Upper lobe of right lung (tissue), 1 donor: ENCODE data around the gene FPR2. TPM values are rescaled to one million over a fixed set of nuclear protein-coding genes. Genes with fewer than 3 reads are reported as not detected.
A peak's percentile ranks its signal among the peaks of the same experiment; 100 is the strongest.

Experiments used
- ATAC-seq: fragments of 200-7000 bp; cut with Tn5 transposase; one replicate; pipeline ENCODE4 v1.9.1; 2020; ENCODE audit warnings: mild to moderate bottlenecking, moderate library complexity
- DNase-seq: peaks from one replicate; pipeline ENCODE4 v3.0.0-alpha.2; 2020
- H3K27ac ChIP-seq: fragments of 200-600 bp; one replicate; pipeline ENCODE4 v1.8.0; 2022
- H3K27me3 ChIP-seq: fragments of 200-600 bp; one replicate; pipeline ENCODE4 v1.8.0; 2022; ENCODE audit warnings: mild to moderate bottlenecking
- H3K36me3 ChIP-seq: fragments of 200-600 bp; one replicate; pipeline ENCODE4 v1.8.0; 2022
- H3K4me1 ChIP-seq: fragments of 200-600 bp; one replicate; pipeline ENCODE4 v1.8.0; 2022
- H3K4me3 ChIP-seq: fragments of 200-600 bp; one replicate; pipeline ENCODE4 v1.8.0; 2022; ENCODE audit warnings: mild to moderate bottlenecking
- H3K9me3 ChIP-seq: fragments of 200-600 bp; one replicate; pipeline ENCODE4 v1.8.0; 2022
- intact Hi-C: fragments of 100-400 bp; cut with DNase I; formaldehyde crosslinking; loops from one replicate; pipeline ENCODE4 v1.11.0; 2022
- total RNA-seq: library from RNA; stranded (reverse); fragmentation: NEBNext Ultra II Directional; extraction: Animal tissue kit (Norgen Biotek cat#: 25700); gene quantifications from one replicate; pipeline ENCODE4 v1.2.1, GENCODE V29; 2021
- TF ChIP-seq, protein P1 (sequence below): fragments of 200-600 bp; IDR thresholded peaks from one replicate; pipeline ENCODE4 v1.8.0; 2022; ENCODE audit warnings: antibody characterized with exemption
- donor health status: DM: no; HTN: yes; CAD: no; lungs with severe emphysema.

Gene FPR2
- total RNA-seq, 1 donor from 2014 or later = 12.5 TPM

DNA sequence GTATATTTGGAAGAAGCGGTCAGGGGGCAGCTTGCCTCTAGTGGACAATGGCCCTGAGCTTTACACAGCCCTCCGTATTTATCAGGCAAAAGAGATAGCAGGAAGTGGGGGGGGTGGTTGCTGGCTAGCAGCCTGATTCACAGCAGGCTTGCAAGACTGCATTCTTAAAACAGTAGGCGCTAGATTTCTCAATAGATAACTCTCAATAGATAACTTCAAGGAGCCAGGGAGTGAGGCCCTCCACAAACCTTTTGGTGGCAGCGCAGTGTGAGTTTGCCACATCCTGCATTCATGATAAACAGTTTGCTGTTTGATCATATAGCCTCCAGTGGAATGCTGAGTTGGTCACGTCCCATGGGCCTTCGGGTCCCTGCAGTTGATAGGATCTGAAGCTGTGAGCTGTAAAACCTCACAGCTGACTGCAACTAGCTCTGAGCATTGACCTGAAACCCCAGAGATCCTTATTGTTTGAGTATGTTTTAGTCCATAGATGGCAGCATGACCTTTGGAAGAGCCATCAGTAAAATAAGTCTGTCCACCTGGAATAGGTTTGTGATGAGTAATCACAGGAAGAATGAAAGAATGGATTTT is 46.2 kb downstream of the FPR2 start:
- intact Hi-C loops = no loop called here
- H3K36me3 ChIP-seq = no peaks in the 10 kb centered on the region
- H3K4me3 ChIP-seq = no peak overlapping the region
- TF ChIP-seq, protein P1, sequence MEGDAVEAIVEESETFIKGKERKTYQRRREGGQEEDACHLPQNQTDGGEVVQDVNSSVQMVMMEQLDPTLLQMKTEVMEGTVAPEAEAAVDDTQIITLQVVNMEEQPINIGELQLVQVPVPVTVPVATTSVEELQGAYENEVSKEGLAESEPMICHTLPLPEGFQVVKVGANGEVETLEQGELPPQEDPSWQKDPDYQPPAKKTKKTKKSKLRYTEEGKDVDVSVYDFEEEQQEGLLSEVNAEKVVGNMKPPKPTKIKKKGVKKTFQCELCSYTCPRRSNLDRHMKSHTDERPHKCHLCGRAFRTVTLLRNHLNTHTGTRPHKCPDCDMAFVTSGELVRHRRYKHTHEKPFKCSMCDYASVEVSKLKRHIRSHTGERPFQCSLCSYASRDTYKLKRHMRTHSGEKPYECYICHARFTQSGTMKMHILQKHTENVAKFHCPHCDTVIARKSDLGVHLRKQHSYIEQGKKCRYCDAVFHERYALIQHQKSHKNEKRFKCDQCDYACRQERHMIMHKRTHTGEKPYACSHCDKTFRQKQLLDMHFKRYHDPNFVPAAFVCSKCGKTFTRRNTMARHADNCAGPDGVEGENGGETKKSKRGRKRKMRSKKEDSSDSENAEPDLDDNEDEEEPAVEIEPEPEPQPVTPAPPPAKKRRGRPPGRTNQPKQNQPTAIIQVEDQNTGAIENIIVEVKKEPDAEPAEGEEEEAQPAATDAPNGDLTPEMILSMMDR = no peak
- H3K27me3 ChIP-seq = no peaks in the 10 kb centered on the region
- H3K4me1 ChIP-seq = peaks cover 20% of the 10 kb centered on the region
- ATAC-seq = peak; percentile 50
- H3K27ac ChIP-seq = no peak overlapping the region
- H3K9me3 ChIP-seq = no peaks in the 10 kb centered on the region
- DNase-seq = no peak

DNA sequence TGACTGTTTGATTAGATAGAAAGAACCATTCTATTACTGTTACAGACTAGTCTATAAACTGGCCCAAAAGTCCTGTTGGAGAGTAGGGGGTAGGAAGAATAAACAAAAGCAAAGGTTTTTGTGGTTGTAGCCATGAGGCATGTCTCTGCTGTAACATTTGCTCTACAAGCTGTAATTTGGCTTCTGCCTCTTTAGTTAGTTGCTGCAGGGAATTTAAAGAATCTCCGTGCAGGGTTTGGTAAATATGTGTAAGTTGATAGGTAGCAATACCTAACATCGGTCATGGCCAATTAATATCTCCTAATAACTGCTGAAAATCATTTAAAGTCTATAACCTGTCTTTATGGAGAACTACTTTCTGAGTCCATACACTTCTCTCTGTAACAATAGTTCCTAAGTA is 46.9 kb downstream of the FPR2 start:
- no peaks in the 10 kb centered on the region for H3K27me3 ChIP-seq
- no peaks in the 10 kb centered on the region for H3K9me3 ChIP-seq
- H3K4me1 ChIP-seq = peaks cover 20% of the 10 kb centered on the region
- no peaks in the 10 kb centered on the region for H3K36me3 ChIP-seq
- H3K4me3 ChIP-seq = no peak overlapping the region
- ATAC-seq (no peak), DNase-seq (no peak)
- no peak overlapping the region for H3K27ac ChIP-seq
- TF ChIP-seq, protein P1 = no peak
- intact Hi-C loops = no loop called here

DNA sequence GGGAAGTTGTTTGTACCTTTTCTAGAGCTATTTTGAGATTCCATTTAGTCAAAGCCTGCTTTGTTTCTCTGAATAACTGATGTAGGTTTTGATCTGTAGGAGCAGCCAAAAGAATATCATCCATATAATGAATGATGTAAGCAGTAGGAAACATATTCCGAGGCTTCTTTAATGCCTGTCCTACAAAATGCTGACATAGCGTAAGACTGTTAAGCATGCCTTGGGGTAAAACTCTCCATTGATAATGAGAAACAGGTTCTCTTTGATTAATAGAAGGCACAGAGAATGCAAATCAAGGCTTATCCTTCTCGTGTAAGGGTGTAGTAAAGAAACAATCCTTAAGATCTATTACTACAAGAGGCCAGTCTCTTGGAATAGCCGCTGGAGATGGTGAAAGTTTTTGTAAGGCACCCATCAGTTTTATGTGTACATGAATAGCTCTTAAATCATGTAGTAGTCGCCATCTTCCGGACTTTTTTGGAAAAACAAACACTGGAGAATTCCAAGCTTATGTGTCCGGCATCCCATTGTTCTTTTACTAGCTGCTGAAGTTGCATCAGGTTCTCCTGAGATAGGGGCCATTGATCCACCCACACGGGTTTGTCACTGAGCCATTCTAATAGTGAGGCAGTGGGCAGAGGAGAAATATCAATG is 47.5 kb downstream of the FPR2 start:
- Histone ChIP-seq H3K9me3 (no peaks in the 10 kb centered on the region), H3K27me3 (no peaks in the 10 kb centered on the region), H3K4me1 (peaks cover 20% of the 10 kb centered on the region), H3K27ac (no peak overlapping the region), H3K36me3 (no peaks in the 10 kb centered on the region), H3K4me3 (no peak overlapping the region)
- DNase-seq = no peak
- intact Hi-C loops = no loop called here
- no peak for ATAC-seq
- TF ChIP-seq, protein P1 = no peak

DNA sequence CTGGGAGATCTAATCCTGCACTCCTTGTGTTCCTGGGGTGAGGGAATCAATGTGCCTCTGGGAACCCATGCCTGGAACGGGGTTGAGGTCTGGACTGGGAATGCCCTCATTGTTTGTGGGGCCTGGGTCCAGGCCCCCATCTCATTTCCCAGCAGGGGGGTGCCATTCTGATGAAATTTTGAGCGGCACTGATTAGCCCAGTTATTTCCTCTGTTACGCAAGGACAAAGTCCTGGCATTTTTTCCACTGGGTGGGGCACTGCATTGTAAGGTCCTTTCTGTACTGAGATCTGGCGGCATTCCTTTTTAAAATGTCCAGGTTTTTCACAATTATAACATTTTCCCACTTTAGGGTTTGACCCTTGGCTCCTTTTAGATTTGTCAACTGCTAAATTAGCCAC is 48.8 kb downstream of the FPR2 start:
- Histone ChIP-seq H3K4me3 (no peak overlapping the region), H3K27me3 (no peaks in the 10 kb centered on the region), H3K27ac (peak overlapping the region; percentile 30), H3K36me3 (no peaks in the 10 kb centered on the region), H3K4me1 (peaks cover 20% of the 10 kb centered on the region), H3K9me3 (no peaks in the 10 kb centered on the region)
- TF ChIP-seq, protein P1 = no peak
- ATAC-seq (no peak), DNase-seq (no peak)
- intact Hi-C loops = no loop called here

DNA sequence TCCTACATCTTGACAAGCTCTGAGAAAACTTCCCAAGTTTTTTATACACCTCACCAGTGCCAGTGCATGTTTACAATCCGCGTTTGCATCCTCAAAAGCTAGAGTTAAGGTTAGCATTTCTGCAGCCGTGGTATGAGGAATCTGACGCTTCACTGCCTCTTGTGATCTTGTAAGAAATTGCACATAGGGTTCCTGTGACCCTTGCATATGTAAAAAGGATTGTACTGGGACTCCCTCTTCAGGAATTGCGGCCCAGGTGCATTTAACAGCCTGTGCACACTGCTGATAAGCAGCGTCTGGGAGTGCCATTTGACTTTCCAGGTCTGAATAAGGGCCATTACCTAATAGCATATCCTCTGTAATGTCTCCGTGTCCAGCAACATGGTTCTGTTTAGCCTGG is 49.2 kb downstream of the FPR2 start:
- H3K27ac ChIP-seq = peak overlapping the region; percentile 30
- TF ChIP-seq, protein P1 = peak; percentile 25
- intact Hi-C loops = no loop called here

More for the DNA sequence above, 49.2 kb downstream of the FPR2 start:
- Histone ChIP-seq H3K9me3 (no peaks in the 10 kb centered on the region), H3K4me1 (peaks cover 17% of the 10 kb centered on the region), H3K36me3 (no peaks in the 10 kb centered on the region), H3K27me3 (no peaks in the 10 kb centered on the region), H3K4me3 (no peak overlapping the region)
- DNase-seq = no peak
- peak; percentile 22 for ATAC-seq
